ENCODE data around the gene OXGR1. TPM values are rescaled to one million over a fixed set of nuclear protein-coding genes. Genes with fewer than 3 reads are reported as not detected.

OXGR1 gene
- total RNA-seq, 3 donors from 2014 or later: 0.64 to 2.0 (median 1.9) TPM

DNA sequence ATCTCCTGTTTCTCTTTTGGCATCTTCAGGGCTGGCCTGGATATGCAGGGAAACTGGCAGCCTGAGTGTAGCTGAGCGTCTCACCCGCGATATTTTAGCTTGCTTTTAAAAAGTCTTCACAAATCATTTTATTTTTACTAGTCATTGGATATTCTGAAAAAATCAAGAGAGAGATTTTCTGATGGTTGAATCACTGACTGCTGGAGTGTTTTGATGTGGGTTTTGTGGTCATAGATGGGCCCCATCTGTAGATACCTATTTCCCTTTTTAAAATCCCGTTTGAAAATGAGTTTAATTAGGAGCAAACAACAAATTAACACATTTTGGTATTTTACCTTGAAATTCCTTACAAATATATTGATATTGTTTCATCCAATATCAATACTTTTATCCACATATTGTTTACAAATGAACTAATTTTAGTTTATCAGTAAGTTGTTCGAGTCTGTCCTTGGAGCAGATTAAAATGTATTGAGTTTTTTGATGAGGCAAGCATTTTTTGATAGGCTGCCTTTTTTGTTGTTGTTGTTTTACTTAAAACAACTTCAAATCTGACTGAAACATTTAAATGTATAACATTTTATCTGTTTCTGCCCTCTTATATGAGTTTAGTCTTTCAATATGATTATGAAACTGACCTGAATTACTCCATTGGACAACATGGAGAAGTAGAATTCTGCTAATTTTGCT, 21.5 kb upstream of the OXGR1 start:
- H3K36me3 ChIP-seq: no peaks in the 10 kb centered on the region
- H3K4me3 ChIP-seq: no peak overlapping the region
- TF ChIP-seq CTCF (IDR thresholded peaks at IDR 0.05) (no peak), POLR2A (IDR thresholded peaks at IDR 0.05) (no peak), POLR2AphosphoS5 (IDR thresholded peaks at IDR 0.05) (no peak)
- intact Hi-C loops (cut with DNase I; ENCODE audit: low total_unique reads): no loop called here
- no peaks in the 10 kb centered on the region for H3K27me3 ChIP-seq
- DNase-seq (ENCODE audit: low spot score in 2 of 2): no peak
- peaks cover 0 to 6% of the 10 kb centered on the region in 2 donors for H3K4me1 ChIP-seq
- H3K27ac ChIP-seq: no peak overlapping the region
- H3K9me3 ChIP-seq: no peaks in the 10 kb centered on the region

- Histone ChIP-seq H3K36me3 (no peaks in the 10 kb centered on the region), H3K27ac (no peak overlapping the region), H3K4me1 (no peaks in the 10 kb centered on the region), H3K9me3 (no peaks in the 10 kb centered on the region), H3K27me3 (no peaks in the 10 kb centered on the region), H3K4me3 (no peak overlapping the region)
- intact Hi-C loops (cut with DNase I; ENCODE audit: low total_unique reads): loop anchor here (2.0 kb wide), 1 partner anchor 14 kb away; no protein-coding TSS in a partner anchor
- DNase-seq (ENCODE audit: low spot score in 2 of 2): no peak
- TF ChIP-seq POLR2A (IDR thresholded peaks at IDR 0.05) (no peak), POLR2AphosphoS5 (IDR thresholded peaks at IDR 0.05) (no peak), CTCF (IDR thresholded peaks at IDR 0.05) (no peak)
Observed at GRCh38 chr13:97012251-97013048, 18.2 kb upstream of the OXGR1 start.

DNA sequence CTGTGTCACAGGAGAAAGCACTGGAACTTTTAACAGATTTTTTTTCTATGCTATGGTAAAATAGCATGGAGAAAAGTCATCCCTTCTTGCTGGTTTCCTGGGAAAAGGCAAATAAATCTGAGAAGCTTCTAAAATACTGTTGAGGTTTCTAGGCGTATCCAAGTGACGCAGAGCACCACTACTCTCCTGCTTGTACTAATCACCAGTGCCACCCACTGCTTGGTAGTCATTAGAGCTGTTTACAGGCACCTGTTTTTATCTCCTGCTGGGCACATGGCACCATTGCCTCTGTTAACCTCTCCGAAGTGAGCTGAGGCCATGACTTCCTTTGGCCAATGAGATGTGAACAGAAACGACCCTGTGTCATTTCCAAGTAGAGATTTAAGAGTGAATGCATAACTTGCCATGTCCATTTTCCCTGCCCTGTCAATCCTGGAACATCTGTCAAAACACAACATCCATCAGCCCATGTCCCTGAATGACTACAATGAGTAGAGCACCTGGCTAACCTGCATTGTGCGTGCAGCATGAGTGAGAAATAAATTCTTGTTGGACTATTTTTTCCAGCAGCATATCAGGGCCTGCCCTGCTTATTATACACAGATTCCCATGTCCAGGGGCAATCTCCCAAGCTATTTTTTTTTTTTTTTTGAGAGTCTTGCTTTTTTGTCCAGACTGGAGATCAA, 17.3 kb upstream of the OXGR1 start:
- Histone ChIP-seq H3K27ac (no peak overlapping the region), H3K4me3 (no peak overlapping the region), H3K27me3 (no peaks in the 10 kb centered on the region), H3K9me3 (no peaks in the 10 kb centered on the region), H3K36me3 (no peaks in the 10 kb centered on the region), H3K4me1 (no peaks in the 10 kb centered on the region)
- intact Hi-C loops (cut with DNase I; ENCODE audit: low total_unique reads): loop anchor here (2.0 kb wide), 1 partner anchor 13 kb away; no protein-coding TSS in a partner anchor
- TF ChIP-seq POLR2AphosphoS5 (IDR thresholded peaks at IDR 0.05) (no peak), CTCF (IDR thresholded peaks at IDR 0.05) (no peak), POLR2A (IDR thresholded peaks at IDR 0.05) (no peak)
- no peak for DNase-seq (ENCODE audit: low spot score in 2 of 2)

GRCh38 chr13:97008643-97009042, 14.4 kb upstream of the OXGR1 start:
- TF ChIP-seq CTCF (IDR thresholded peaks at IDR 0.05) (no peak), POLR2AphosphoS5 (IDR thresholded peaks at IDR 0.05) (no peak), POLR2A (IDR thresholded peaks at IDR 0.05) (no peak)
- H3K9me3 ChIP-seq: no peaks in the 10 kb centered on the region
- H3K4me1 ChIP-seq: no peaks in the 10 kb centered on the region
- H3K36me3 ChIP-seq: no peaks in the 10 kb centered on the region
- no peak for DNase-seq (ENCODE audit: low spot score in 2 of 2)
- intact Hi-C loops (cut with DNase I; ENCODE audit: low total_unique reads): no loop called here
- no peaks in the 10 kb centered on the region for H3K27me3 ChIP-seq
- no peak overlapping the region for H3K27ac ChIP-seq
- H3K4me3 ChIP-seq: no peak overlapping the region

All from breast epithelium (tissue), 4 donors.